Natural killer cell (primary cell): ENCODE results near the gene PLEKHA7. TPM values are rescaled to one million over a fixed set of nuclear protein-coding genes. Genes with fewer than 3 reads are reported as not detected.
"Not testable (repeated sequence)": the region's sequence is repeated elsewhere in the genome, so short reads cannot be mapped to it uniquely, and the experiment has no call there.

Source experiments
- ATAC-seq, 3 donors: fragments of 150-1000 bp in 2 of 3; fragments of 200-7000 bp in 1 of 3; cut with Tn5 transposase; 1 replicate in 1 of 3; 2 replicates in 2 of 3; pipeline ENCODE4 v1.10.0; 2021; ENCODE audit warnings: mild to moderate bottlenecking in 2 of 3, moderate library complexity in 2 of 3
- DNase-seq, 2 donors: peaks; one replicate each; pipeline versions ENCODE4 v3.0.0 to v3.0.0-alpha.2; 2013 to 2021; ENCODE audit warnings: mixed read lengths in 1 of 2
- H3K27ac ChIP-seq: one replicate; pipeline ENCODE4 v1.5.1; 2013; ENCODE audit warnings: mild to moderate bottlenecking, low read length
- H3K27me3 ChIP-seq: one replicate; pipeline ENCODE4 v1.6.1; 2013; ENCODE audit warnings: low read length; ENCODE audit not compliant: control insufficient read depth, insufficient read depth
- H3K36me3 ChIP-seq: one replicate; pipeline ENCODE4 v1.6.1; 2013; ENCODE audit warnings: low read length; ENCODE audit not compliant: control insufficient read depth, insufficient read depth
- H3K4me1 ChIP-seq: one replicate; pipeline ENCODE4 v1.6.1; 2013; ENCODE audit warnings: low read length; ENCODE audit not compliant: control insufficient read depth, insufficient read depth
- H3K4me3 ChIP-seq: one replicate; pipeline ENCODE4 v1.5.1; 2013; ENCODE audit warnings: low read length
- H3K9me3 ChIP-seq: one replicate; pipeline ENCODE4 v1.6.1; 2013; ENCODE audit warnings: low read length; ENCODE audit not compliant: control insufficient read depth, insufficient read depth
- H3K27ac Mint-ChIP-seq, 2 donors: one replicate each; pipeline ENCODE4 v1.8.0; 2022; ENCODE audit warnings: mild to moderate bottlenecking in 2 of 2, mixed read lengths in 2 of 2, moderate library complexity in 1 of 2
- H3K27me3 Mint-ChIP-seq, 2 donors: one replicate each; pipeline ENCODE4 v1.8.0; 2022; ENCODE audit warnings: low read depth in 2 of 2, mixed read lengths in 2 of 2
- H3K36me3 Mint-ChIP-seq: one replicate; pipeline ENCODE4 v1.8.0; 2022; ENCODE audit warnings: mixed read lengths
- H3K4me1 Mint-ChIP-seq, 2 donors: one replicate each; pipeline ENCODE4 v1.8.0; 2022; ENCODE audit warnings: mixed read lengths in 2 of 2
- H3K4me3 Mint-ChIP-seq: one replicate; pipeline ENCODE4 v1.8.0; 2022; ENCODE audit warnings: mild to moderate bottlenecking, moderate library complexity, mixed read lengths
- H3K9me3 Mint-ChIP-seq, 2 donors: one replicate each; pipeline ENCODE4 v1.8.0; 2022; ENCODE audit warnings: mixed read lengths in 2 of 2
- CTCF ChIP-seq: fragments of 200-600 bp; IDR thresholded peaks from one replicate; pipeline ENCODE4 v1.8.0; 2022; ENCODE audit warnings: antibody characterized with exemption
- WGBS: methylation state at CpG from one replicate; pipeline ENCODE4 v1.1.7; 2013; ENCODE audit warnings: missing lambda C conversion rate; ENCODE audit not compliant: insufficient coverage; 5-methylcytosine and 5-hydroxymethylcytosine counted together
- intact Hi-C: fragments of 100-400 bp; cut with micrococcal nuclease; formaldehyde crosslinking; loops from one replicate; pipeline ENCODE4 v1.14.2; 2022
- total RNA-seq, 4 donors: library from RNA; stranded (reverse); fragments of 120-200 nt in 1 of 4; gene quantifications; one replicate each; pipeline versions ENCODE4 v1.2.3 to v1.2.4, GENCODE V29; 2013 to 2022

PLEKHA7 gene
- total RNA-seq, 3 donors from 2014 or later (not counting 1 experiment from before 2014, with no cell fraction given) = 1.00 to 2.5 (median 1.3) TPM

- WGBS = 68% methylated on average over 2 of the region's 2 CpGs
- Mint-ChIP-seq H3K27ac (no peak overlapping the region), H3K9me3 (no peaks in the 10 kb centered on the region), H3K4me1 (no peaks in the 10 kb centered on the region), H3K36me3 (no peaks in the 10 kb centered on the region), H3K27me3 (peaks cover 13 to 17% of the 10 kb centered on the region in 2 donors), H3K4me3 (no peak overlapping the region)
- intact Hi-C loops = no loop called here
- no peak for ATAC-seq
- no peak for DNase-seq
- H3K9me3 ChIP-seq = no peaks in the 10 kb centered on the region
- TF ChIP-seq CTCF = no peak
- H3K27me3 ChIP-seq = no peaks in the 10 kb centered on the region
- no peak overlapping the region for H3K4me3 ChIP-seq
- H3K36me3 ChIP-seq = no peaks in the 10 kb centered on the region
- no peak overlapping the region for H3K27ac ChIP-seq
- no peaks in the 10 kb centered on the region for H3K4me1 ChIP-seq
Measured at GRCh38 chr11:16873289-16873688, 140.9 kb downstream of the PLEKHA7 start.

GRCh38 chr11:16871368-16871767, 142.8 kb downstream of the PLEKHA7 start:
- ATAC-seq = no peak
- no peak overlapping the region for H3K4me3 Mint-ChIP-seq
- H3K4me1 ChIP-seq = no peaks in the 10 kb centered on the region
- no peaks in the 10 kb centered on the region for H3K36me3 ChIP-seq
- TF ChIP-seq CTCF = no peak
- H3K4me1 Mint-ChIP-seq = no peaks in the 10 kb centered on the region
- no peaks in the 10 kb centered on the region for H3K36me3 Mint-ChIP-seq
- no peak for DNase-seq
- H3K27ac ChIP-seq = no peak overlapping the region
- H3K4me3 ChIP-seq = no peak overlapping the region
- intact Hi-C loops = no loop called here
- no peak overlapping the region for H3K27ac Mint-ChIP-seq
- no peaks in the 10 kb centered on the region for H3K9me3 Mint-ChIP-seq
- 94% methylated on average over 5 of the region's 5 CpGs for WGBS
- H3K9me3 ChIP-seq = no peaks in the 10 kb centered on the region
- H3K27me3 Mint-ChIP-seq = peaks cover 7 to 14% of the 10 kb centered on the region in 2 donors
- no peaks in the 10 kb centered on the region for H3K27me3 ChIP-seq

GRCh38 chr11:16867097-16867496, 147.1 kb downstream of the PLEKHA7 start:
- H3K27ac Mint-ChIP-seq = no peak overlapping the region
- 90% methylated on average over 1 of the region's 1 CpG for WGBS

GRCh38 chr11:16864428-16864827, 149.8 kb downstream of the PLEKHA7 start:
- H3K4me1 ChIP-seq, intact Hi-C loops, H3K27ac ChIP-seq, H3K4me3 ChIP-seq, H3K27ac Mint-ChIP-seq, ATAC-seq, H3K36me3 Mint-ChIP-seq, H3K9me3 Mint-ChIP-seq, H3K27me3 ChIP-seq, H3K27me3 Mint-ChIP-seq, H3K4me1 Mint-ChIP-seq, H3K9me3 ChIP-seq, DNase-seq, H3K36me3 ChIP-seq, H3K4me3 Mint-ChIP-seq: not testable (repeated sequence)
- WGBS = 90% methylated on average over 1 of the region's 1 CpG

More at GRCh38 chr11:16867097-16867496, 147.1 kb downstream of the PLEKHA7 start:
- H3K9me3 Mint-ChIP-seq = no peaks in the 10 kb centered on the region
- H3K27ac ChIP-seq = no peak overlapping the region
- TF ChIP-seq CTCF = no peak
- H3K36me3 ChIP-seq = no peaks in the 10 kb centered on the region
- H3K9me3 ChIP-seq = no peaks in the 10 kb centered on the region
- peaks cover 0 to 6% of the 10 kb centered on the region in 2 donors for H3K27me3 Mint-ChIP-seq
- intact Hi-C loops = no loop called here
- no peak for ATAC-seq
- DNase-seq = no peak
- H3K4me3 Mint-ChIP-seq = no peak overlapping the region
- H3K4me1 Mint-ChIP-seq = no peaks in the 10 kb centered on the region
- H3K4me1 ChIP-seq = no peaks in the 10 kb centered on the region
- no peaks in the 10 kb centered on the region for H3K27me3 ChIP-seq
- no peak overlapping the region for H3K4me3 ChIP-seq
- no peaks in the 10 kb centered on the region for H3K36me3 Mint-ChIP-seq
